ENCODE measurements around the gene MVD.

The MVD gene

DNA sequence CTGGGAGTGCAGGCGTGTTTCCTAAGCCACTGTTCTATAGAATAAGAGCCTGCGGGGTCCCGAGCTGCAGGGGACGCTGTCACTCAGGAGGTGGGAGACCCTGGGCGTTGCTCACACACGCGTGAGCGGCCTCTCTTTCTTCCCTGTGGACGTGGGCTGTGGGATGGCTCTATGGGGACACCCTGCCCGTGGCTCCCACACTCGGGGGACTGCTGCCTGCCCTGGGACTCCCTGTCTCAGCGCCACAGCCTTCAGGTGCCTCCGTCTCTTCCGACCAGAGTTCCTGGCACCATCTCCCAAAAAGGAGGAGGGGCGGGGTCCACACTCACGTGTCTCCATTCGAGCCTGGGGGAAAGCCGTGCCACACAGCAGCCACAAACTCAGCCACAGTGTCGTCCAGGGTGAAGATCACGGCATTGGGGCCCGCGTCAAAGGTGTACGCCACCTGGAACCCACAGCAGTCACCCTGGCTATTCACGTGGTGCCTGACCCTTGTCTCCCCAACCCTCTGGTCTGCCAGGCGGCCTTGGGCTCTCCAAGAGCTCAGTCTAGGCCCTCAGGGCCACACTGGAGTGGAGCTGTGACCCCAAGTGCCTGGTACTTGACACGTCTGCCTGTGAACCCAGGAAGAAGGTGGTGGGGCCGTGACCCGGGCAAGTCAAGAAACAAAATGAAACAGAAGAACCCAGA is 8.4 kb downstream of the MVD start:
- DNase-seq, result no peak

DNA sequence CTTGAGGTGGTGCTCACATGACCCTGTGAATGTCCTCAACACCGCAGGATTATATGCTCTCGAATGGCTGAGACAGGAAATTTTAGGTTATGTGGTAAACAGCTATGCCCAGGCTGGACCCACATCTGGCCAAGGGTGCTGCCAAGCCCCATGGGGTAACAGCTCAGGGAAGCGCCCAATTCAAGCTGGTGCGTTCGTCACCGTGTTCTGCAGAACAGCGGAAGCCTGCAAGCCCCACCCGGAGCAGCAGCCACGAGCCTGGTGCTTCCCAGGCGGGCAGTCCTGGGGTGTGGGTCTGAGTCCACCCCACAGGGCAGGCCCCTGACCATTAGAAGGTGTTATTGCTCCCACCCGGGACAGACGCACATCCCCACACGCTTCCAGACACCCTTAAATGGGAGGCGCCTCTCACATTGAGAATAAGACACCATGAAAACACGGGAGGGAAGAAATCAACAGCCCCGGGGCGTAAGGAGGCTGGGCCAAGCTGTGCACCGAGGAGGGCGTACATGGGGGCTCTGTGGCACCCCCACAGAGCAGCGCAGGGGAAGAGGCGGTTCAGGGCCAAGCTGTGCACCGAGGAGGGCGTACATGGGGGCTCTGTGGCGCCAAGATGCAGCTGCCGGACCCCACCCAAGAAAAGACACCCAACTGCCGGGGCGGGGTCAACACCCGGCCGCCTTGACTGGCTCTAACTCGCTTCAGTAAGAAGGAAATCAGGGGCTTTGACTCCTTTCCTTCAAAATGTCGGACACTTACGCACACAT is 9.1 kb downstream of the MVD start:
- no peak for DNase-seq

DNA sequence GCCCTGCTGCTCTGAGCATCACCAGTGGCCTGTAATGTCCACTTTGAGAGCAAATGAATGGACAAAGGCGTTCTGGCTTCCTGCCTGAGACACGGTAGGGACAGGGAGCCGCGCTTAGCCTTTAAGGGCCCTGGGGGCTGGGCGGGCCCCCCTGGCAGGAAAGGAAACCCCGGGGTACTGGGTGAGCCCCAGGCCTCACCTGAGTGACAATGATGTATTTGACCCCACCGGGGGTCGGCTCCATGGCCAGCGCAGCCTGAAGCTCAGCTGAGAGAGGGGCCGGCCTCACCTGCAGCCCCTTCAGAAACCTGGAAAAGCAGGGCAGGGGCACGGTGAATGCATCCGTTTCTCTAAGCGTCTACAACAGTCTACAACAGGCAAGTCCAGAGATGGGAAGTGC is 9.8 kb downstream of the MVD start:
- DNase-seq, result no peak

DNA sequence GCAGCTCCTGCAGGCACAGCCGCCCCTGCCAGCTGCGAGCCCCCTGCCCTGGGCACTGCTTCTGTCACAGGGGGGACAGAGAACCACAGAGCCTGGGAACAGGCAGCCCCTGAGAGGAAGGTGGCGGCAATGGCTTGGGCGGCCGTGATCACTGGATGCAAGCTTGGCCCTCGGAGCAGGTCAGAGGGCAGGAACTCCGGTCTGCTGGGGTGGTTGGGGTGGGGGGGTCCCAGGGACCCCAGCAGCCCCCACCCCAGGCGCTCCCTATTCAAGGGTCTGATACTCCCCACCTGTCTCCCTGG is 10.2 kb downstream of the MVD start:
- no peak for DNase-seq

DNA sequence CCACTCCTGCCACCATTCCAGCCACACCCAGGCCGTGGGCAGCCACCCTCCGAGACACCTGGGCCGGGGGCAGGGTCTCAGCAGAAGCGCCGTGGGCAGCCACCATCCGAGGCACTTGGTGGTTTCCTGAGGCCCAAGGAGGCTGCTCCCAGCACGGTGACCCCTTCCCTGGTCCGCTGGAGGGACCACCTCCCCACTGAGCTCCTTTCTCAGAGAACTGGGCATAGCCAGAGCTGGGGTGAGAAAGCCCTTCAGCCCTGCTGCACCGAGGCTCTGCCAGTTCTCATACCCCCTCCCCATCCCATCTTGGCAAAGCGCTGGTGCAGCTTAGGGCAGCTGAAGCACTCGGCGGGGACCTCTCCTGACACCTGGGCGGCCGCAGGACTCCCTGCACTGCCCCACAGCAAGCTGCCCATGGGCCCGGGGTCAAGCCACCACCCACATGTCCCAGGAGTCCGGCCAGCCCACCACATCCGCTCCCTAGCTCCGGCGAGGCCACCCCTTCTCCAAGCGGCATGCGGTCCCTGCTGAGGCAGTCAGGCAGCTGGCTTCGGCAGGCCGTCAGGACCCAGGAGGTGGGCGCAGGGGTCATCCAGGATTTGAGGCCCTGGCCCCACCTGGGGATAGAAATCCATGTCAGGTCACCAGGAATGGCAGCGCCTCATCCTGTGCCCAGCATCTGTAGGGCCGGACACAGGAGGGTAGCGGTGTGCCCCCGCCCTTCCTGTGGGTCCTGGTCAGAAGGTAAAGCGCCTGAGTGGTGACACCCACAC is 10.7 kb downstream of the MVD start:
- DNase-seq, result no peak

DNA sequence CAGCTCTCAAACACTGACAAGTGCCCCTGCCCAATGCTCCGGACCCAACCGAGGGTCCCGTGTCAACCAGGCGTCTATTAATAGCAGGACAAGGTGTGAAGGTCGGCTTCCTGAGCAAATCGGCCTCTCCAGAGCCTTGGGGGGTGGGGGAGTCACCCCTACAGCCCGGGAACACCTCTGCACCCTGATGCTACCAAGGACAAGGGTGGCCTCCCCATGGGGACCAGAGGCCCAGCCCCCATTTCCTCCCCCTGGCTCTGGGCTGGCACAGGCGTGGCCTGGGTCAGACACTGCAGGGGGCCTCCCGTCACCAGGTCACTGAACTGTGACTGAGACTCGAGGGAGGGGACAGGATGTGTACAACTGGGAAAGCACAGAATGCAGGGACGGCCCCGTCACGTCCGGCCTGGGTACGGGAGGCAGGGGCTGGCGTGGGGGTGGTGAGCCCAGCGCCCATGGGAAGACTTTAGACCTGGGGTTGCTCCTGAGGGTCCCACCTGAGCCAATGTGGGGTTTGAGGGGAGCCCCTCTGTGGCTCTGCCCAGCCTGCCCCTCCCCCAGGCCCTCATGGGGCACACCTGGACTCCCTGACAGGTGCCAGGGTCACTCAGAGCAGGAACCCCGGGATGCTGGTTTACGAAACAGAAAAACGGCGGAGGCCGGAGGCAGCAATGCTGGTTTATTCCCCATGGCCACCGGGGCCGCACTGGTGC is 11.5 kb downstream of the MVD start:
- DNase-seq, result peak; percentile 89 to 95 (median 94)

DNA sequence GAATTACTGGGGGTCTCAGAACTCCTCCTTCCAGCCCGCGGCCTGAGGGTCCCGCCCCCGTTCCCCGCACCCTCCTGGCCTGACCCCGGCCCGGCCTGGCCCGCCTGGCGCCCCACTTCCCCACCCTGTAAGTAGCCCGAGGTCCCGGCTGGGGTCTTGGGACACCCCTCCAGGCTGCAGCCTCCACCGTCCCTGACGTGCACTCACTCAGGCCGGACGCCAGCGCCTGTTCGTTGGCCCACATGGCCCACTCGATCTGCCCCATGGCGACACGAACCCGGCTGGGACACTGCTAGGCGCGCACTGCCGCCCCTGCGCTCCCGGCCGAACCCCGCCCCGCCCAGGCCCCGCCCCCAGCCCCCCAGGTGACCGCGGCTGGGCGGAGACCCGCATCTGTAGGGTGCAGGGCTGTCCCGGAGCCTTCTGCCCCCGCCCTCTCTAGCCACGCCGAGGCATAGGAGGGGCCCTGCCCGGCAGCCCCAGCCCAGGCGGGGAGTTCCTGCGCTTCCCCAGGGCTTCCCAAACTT is 12.1 kb downstream of the MVD start, which contains the start of gene CYBA:
CYBA (minus strand) TSS at position 305 of the 527 bp plus-strand sequence; CDS start at position 265, 40 bp downstream.
- DNase-seq, result peak; percentile 93 to 96 (median 93)

DNA sequence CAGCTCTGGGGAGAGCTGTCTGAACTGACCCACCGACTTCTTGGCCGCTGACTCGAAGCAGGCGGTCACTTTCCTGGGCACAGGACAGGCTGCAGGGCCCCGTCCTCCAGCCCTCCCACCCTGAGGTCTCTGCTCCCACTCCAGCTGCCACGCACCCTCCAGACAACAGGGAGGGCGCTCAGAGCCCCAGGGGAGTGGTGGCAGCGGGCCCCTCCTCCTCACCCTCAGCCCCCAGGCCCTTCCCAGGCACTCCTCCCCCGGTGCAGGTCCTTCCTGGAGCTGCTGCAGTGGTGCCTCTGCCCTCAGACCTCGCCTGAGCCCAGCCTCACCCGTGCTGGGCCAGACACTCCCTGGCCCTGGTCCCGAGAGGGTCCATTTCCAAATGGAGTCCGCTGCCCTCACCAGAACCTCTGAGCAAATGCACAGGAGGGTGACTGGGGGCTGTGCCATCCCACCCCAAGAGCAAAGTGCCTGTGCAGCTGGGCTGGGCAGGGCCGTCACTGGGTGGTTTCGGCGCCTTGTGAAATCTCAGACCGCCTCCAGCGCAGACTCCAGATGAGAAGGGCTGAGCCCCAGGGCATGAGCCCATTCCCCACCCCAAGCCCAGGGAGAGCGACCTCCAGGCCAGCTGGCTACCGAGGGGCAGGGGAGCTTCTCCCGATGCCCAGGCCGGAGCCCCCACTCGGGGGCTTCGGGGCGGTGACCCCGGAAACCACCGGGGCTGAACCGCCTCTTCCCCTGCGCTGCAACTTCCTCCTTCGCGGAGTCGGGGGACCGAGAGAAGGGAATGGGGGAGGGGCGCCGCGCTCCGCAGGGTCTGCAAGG is 12.8 kb downstream of the MVD start:
- peak; percentile 67 to 76 (median 75) for DNase-seq

DNA sequence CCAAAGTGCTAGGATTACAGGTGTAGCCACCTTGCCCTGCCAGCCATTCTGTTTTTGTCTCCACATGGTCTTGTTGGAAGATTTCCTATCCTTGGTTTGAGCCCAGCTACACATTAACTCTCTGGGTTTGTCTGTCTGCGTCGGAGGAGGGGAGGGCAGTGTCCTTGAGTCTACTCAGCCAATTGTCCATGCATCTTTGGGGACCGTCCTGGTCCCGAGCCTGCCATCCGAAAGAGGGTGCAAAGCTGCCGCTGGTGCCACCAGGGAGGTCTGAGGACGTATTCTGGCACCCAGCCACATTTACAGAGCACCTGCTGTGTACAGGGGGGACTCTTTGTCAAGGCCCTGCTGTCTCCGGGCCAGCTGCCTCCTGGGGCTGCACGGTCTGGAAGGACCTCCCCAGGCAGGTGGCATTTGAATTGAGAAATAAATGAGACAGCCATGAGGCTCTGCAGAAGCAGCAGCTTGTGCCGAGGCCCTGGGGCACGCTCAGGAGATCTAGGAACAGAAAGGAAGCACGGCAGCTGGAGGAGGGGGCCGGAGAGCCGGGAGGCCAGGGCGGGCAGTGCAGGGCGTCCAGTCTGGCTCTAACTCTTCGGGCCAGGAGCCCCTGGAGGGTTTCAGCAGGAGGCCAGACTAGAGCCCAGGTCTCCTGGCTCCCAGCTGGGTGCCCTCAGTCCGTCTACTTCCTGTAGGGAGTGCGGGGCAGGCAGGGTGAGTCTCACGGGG is 13.5 kb downstream of the MVD start:
- peak in 1 of 3 donors; percentile 40 for DNase-seq

DNA sequence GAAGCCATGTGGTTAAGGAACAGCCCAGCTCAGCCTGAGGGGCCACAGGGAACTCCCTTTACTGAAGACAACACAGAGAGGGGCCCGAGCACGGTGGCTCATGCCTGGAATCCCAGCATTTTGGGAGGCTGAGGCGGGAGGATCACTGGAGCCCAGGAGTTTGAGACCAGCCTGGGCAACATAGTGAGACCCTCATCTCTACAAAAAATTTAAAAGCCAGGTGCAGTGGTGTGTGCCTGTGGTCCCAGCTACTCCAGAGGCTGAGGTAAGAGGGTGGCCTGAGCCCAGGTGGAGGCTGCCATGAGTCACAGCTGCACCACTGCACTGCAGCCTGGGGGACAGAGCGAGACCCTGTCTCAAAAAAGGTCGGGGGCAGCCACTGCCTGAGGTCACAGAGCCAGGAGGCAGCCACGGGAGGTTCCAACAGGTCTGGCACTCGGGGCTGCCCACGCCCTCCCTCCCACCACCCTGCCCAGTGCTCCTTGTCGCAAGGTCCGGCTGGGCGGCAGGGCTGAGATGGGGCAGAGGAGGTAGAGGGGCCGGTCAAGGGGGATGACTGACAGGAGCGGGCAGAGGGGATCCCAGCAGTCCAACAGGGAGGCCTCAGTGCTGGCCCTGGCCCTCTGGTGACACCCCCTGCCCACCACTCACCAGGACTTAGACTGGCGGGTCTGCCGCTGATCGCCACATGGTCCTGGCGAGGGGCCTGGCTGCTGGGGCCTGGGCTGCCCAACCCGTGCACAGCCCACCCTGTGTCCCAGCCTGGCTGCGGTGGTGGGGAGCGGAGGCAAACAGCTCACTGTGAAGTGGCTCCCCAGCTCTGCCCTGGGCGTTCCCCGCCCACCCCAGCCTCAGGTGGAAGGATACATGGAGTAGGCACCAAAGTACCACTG is 15.5 kb downstream of the MVD start:
- DNase-seq, result no peak

DNA sequence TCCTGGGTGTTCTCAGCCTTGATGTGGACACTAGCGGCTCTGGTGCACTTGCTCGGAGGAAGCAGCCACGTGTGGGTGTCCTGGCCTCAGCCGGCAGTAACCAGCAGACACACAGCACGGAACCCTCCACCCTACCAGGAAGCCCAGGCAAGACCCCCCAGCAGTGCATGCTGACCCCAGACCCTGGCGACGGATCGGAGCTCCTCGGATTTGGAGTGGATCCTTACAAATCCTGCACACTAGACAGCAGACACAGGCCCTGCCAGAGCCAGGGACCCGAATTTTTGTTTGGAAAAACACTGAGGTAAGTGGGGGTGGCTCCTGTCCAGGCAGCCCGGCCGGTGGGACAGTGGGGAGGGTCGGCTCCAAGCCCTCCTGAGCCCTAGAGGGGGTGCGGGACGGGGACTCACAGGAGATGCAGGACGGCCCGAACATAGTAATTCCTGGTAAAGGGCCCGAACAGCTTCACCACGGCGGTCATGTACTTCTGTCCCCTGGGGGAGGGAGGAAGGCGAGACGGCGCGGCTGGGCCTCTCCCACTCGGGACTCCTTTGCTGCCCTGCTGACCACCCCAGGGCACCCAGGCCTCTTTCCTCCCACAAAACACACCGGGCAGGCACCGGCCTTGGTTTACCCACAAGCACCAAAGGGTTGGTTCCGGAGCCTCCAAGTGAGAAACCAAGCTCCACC is 16.4 kb downstream of the MVD start:
- DNase-seq, result no peak

DNA sequence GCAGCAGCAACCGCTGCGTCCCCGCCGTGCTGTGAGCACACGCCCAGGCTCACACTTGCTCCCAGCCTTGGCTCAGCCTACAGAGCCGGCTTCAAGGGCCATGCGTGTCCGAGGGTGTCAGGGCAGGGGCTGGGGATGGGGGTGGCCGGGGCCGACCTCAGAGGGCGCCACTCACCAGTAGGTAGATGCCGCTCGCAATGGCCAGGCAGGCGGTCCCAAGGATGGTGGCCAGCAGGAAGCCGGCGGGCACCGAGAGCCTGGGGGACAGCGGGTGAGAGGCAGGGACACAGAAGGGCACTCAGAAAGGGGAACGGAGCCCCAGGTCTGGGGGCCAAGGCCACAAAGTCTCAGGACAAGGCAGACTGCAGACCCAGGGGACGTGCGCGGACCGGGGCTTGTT is 16.9 kb downstream of the MVD start:
- DNase-seq, result no peak

DNA sequence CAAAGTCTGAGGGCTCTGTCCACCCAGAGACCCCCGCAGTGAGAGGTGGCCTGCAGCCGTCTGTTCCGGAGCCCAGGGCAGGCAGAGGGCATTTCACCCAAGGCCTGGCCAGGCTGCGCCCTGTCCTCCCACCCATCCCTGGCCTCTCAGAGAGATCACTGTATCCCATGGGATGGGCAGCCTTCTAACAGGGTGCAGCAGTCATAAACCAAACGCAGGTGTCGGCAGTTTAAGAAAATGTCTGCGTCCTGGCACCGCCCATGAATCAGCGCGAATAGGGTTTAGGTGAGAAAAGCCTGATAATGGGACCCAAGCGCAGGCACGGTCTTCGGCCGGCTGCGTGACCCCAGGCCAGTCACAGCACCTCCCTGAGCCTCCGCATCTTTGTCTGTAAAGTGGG is 17.4 kb downstream of the MVD start:
- no peak for DNase-seq

DNA sequence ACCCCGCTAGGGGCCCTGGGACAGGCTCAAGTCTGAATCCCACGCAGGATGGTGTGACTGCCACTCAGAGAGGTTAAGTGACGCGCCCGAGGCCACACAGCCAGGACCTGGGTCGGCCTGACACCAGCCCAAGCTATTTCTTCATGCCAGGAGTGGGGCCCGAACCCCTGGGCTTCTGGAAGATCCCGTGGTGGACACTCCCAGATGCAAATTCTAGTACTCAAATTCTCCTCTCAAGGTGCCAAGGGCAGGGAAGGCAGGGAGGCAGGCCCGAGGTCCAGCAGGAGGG is 19.3 kb downstream of the MVD start:
- DNase-seq, result no peak

DNA sequence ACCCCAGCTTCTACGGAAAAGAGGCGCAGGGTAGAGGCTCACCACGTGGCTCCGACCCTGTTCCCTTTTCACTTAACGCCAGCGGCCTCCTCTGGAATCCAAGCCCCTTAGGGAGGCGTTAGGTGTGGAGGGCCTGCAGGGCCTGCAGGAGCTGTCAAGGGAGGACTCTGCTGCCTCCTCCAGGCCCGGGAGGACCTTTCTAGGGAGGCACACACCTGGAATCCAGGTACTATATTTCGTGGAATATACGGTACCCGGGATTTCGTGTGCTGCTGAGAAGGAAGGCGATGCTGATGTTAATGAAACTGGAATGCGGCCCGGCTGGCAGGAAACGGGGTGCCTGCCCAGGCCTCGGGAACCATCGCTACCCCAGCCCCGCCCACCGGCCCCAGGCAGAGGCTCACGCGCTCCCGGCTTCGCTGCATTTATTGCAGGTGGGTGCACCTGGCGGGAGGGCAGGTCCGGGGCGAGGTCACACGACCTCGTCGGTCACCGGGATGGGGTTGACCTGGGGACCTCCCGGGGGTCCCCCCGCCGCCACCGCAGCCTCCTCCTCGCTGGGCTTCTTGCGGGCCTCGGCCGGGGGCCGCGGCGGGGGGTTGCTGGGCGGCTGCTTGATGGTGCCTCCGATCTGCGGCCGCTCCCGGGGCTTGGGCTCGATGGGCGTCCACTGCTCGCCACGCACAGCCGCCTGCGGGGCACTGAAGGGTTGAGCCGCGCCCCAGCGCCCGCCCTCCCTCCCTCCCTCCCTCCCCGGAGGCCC is 19.8 kb downstream of the MVD start:
- no peak for DNase-seq

DNA sequence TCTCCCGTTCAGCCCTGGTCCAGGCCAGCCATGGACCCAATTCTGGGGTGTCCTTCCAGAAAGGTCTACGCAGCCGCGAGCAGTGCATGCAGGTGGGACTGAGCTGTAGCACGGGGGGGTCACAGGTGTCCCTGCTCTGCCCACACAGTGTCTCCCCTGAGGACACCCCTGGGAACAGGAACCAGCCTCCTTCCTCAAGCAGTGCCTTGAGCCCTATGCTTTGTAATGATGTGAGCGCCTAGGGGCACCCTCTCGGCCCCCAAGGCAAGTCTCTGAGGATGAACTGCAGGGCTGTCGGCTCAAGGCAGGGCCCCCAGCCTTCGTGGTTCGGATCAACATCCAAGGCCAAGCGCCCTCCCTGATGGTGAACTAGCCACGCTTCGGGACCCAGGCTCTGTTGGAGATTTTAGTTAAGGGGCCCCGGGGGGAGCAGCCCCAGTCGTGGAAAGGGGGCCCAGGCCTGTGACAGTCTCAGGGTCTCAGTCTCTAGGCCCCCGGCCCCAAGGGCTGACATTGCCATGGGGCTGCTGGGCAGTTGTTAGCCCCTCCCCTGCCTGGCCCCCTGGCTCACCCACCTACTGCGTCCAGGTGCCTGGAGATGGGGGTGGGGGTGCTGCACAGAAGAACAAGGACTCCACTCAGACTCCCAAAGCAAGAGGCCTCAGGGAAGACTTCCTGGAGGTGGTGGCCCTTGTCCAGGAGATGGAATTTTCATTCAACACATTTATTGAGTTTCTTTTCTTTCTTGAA is 22.2 kb downstream of the MVD start:
- no peak for DNase-seq

DNA sequence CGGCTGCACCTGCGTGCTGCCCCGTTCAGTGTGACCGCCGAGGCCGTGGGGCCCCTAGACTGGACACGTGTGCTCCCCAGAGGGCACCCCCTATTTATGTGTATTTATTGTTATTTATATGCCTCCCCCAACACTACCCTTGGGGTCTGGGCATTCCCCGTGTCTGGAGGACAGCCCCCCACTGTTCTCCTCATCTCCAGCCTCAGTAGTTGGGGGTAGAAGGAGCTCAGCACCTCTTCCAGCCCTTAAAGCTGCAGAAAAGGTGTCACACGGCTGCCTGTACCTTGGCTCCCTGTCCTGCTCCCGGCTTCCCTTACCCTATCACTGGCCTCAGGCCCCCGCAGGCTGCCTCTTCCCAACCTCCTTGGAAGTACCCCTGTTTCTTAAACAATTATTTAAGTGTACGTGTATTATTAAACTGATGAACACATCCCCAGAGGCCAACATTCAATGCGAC is 22.8 kb downstream of the MVD start:
- DNase-seq, result no peak
